IMR-90 (cell line): Measurements from ENCODE around the gene XPO6. TPM values are rescaled to one million over a fixed set of nuclear protein-coding genes. Genes with fewer than 3 reads are reported as not detected.

ENCODE experiments used
- ATAC-seq: fragments of 200-7000 bp; cut with Tn5 transposase; 2 replicates; pipeline ENCODE4 v1.9.1; 2020; ENCODE audit warnings: low read depth, mild to moderate bottlenecking, moderate library complexity
- BruUV-seq: library from RNA; stranded (reverse); fragments of 400-500 nt; replicated peaks from 2 replicates; lab custom pipeline; 2021; lab: Mats Ljungman, UMichigan
- CTCF ChIA-PET: fragments of 300-600 bp; formaldehyde crosslinking; extraction: SDS; loops from one replicate; lab custom pipeline; 2021; ENCODE audit warnings: antibody characterized with exemption; lab: Yijun Ruan, JAX
- POLR2A ChIA-PET: fragments of 300-600 bp; sonication (Branson Sonifier 250); formaldehyde crosslinking; loops from one replicate; lab custom pipeline; 2022; ENCODE audit warnings: antibody characterized with exemption; ENCODE audit not compliant: unreplicated experiment; lab: Charles Lee
- DNase-seq: peaks from one replicate; pipeline ENCODE4 v3.0.0; 2013
- H2AFZ ChIP-seq: replicated peaks from 2 replicates; pipeline ENCODE3; 2013; ENCODE audit warnings: low read length, mild to moderate bottlenecking; ENCODE audit not compliant: poor library complexity
- H2AK5ac ChIP-seq: 2 replicates; pipeline ENCODE4 v1.6.1; 2013; ENCODE audit warnings: low read depth, low read length, inconsistent platforms
- H2AK9ac ChIP-seq: replicated peaks from 2 replicates; pipeline ENCODE3; 2013; ENCODE audit warnings: mild to moderate bottlenecking, low read depth, low read length, moderate library complexity; ENCODE audit not compliant: poor library complexity
- H2BK120ac ChIP-seq: 2 replicates; pipeline ENCODE4 v1.6.1; 2013; ENCODE audit warnings: low read depth, low read length, inconsistent platforms
- H2BK15ac ChIP-seq: 3 replicates; pipeline ENCODE4 v1.6.1; 2013; ENCODE audit warnings: low read depth, low read length, inconsistent platforms
- H2BK20ac ChIP-seq: 2 replicates; pipeline ENCODE4 v1.6.1; 2013; ENCODE audit warnings: low read depth, mild to moderate bottlenecking, inconsistent platforms, low read length, moderate library complexity
- H2BK5ac ChIP-seq: 2 replicates; pipeline ENCODE4 v1.6.1; 2013; ENCODE audit warnings: mild to moderate bottlenecking, low read depth, low read length, inconsistent platforms; ENCODE audit not compliant: poor library complexity, severe bottlenecking
- H3K14ac ChIP-seq: replicated peaks from 2 replicates; pipeline ENCODE4 v1.6.1; 2013; ENCODE audit warnings: low read depth, low read length, inconsistent platforms
- H3K18ac ChIP-seq: 2 replicates; pipeline ENCODE4 v1.6.1; 2013; ENCODE audit warnings: low read depth, low read length, control low read depth
- H3K23ac ChIP-seq: 2 replicates; pipeline ENCODE4 v1.6.1; 2013; ENCODE audit warnings: low read depth, low read length, inconsistent platforms
- H3K27ac ChIP-seq: 2 replicates; pipeline ENCODE4 v1.5.1; 2013; ENCODE audit warnings: mild to moderate bottlenecking, control low read depth, low read length; ENCODE audit not compliant: insufficient read depth
- H3K27me3 ChIP-seq: 2 replicates; pipeline ENCODE4 v1.6.1; 2013; ENCODE audit warnings: low read length; ENCODE audit not compliant: control insufficient read depth, insufficient read depth
- H3K36me3 ChIP-seq: 2 replicates; pipeline ENCODE4 v1.6.1; 2013; ENCODE audit warnings: low read length, mixed read lengths; ENCODE audit not compliant: control insufficient read depth, insufficient read depth
- H3K4ac ChIP-seq: 2 replicates; pipeline ENCODE4 v1.6.1; 2013; ENCODE audit warnings: low read depth, low read length, inconsistent platforms
- H3K4me1 ChIP-seq: 2 replicates; pipeline ENCODE4 v1.6.1; 2013; ENCODE audit warnings: low read length, mixed read lengths; ENCODE audit not compliant: control insufficient read depth, insufficient read depth
- H3K4me2 ChIP-seq: 2 replicates; pipeline ENCODE4 v1.6.1; 2013; ENCODE audit warnings: low read depth, mild to moderate bottlenecking, control low read depth, low read length, moderate library complexity
- H3K4me3 ChIP-seq: 2 replicates; pipeline ENCODE4 v1.5.1; 2013; ENCODE audit warnings: low read depth, mild to moderate bottlenecking, control low read depth, low read length, moderate library complexity; ENCODE audit not compliant: insufficient read depth
- H3K56ac ChIP-seq: 2 replicates; pipeline ENCODE4 v1.6.1; 2013; ENCODE audit warnings: low read length, inconsistent platforms; ENCODE audit not compliant: insufficient read depth; ENCODE audit errors: extremely low read depth
- H3K79me1 ChIP-seq, 2 experiments: 2 replicates each; pipeline ENCODE4 v1.6.1; 2013; ENCODE audit warnings: low read length in 2 of 2, inconsistent platforms in 1 of 2, low read depth in 1 of 2
- H3K9ac ChIP-seq: 2 replicates; pipeline ENCODE4 v1.6.1; 2013; ENCODE audit warnings: low read depth, low read length, control low read depth
- H3K9me1 ChIP-seq: 2 replicates; pipeline ENCODE4 v1.6.1; 2013; ENCODE audit warnings: low read length, inconsistent platforms; ENCODE audit not compliant: insufficient read depth
- H3K9me3 ChIP-seq: 2 replicates; pipeline ENCODE4 v1.6.1; 2013; ENCODE audit warnings: low read length; ENCODE audit not compliant: control insufficient read depth, insufficient read depth
- H4K20me1 ChIP-seq: 2 replicates; pipeline ENCODE4 v1.6.1; 2013; ENCODE audit warnings: low read length, inconsistent platforms; ENCODE audit not compliant: insufficient read depth
- H4K5ac ChIP-seq: 2 replicates; pipeline ENCODE4 v1.6.1; 2013; ENCODE audit warnings: mild to moderate bottlenecking, low read depth, low read length, control low read depth
- H4K8ac ChIP-seq, 2 experiments: 2 replicates each; pipeline ENCODE4 v1.6.1; 2013; ENCODE audit warnings: low read depth in 2 of 2, low read length in 2 of 2, control low read depth in 1 of 2, inconsistent platforms in 1 of 2
- H4K91ac ChIP-seq: 2 replicates; pipeline ENCODE4 v1.6.1; 2013; ENCODE audit warnings: low read depth, low read length, inconsistent platforms; ENCODE audit not compliant: insufficient read depth
- BHLHE40 ChIP-seq: fragments of 150-350 bp; IDR thresholded peaks from 2 replicates; pipeline ENCODE4 v1.6.1; 2016; ENCODE audit warnings: mild to moderate bottlenecking, low read depth, low read length
- POLR2A ChIP-seq: IDR thresholded peaks from 2 replicates; pipeline ENCODE4 v1.6.1; 2012; ENCODE audit warnings: mild to moderate bottlenecking, low read depth, low read length
- USF2 ChIP-seq: fragments of 150-350 bp; IDR thresholded peaks from 2 replicates; pipeline ENCODE4 v1.6.1; 2017; ENCODE audit warnings: mild to moderate bottlenecking, antibody characterized with exemption, low read length, low read depth
- WGBS, 2 experiments: methylation state at CpG; one replicate each; pipeline versions ENCODE4 v1.1.5 to v1.1.7; 2013; ENCODE audit warnings: missing lambda C conversion rate in 2 of 2; ENCODE audit not compliant: insufficient read length in 1 of 2; ENCODE audit errors: extremely low coverage in 2 of 2; 5-methylcytosine and 5-hydroxymethylcytosine counted together
- dilution Hi-C: fragments of 300-500 bp; cut with HindIII; formaldehyde crosslinking; loops from one replicate; pipeline ENCODE4 v1.14.3; 2018; ENCODE audit warnings: low sequenced_read_pairs; ENCODE audit not compliant: unreplicated experiment
- in situ Hi-C: fragments of 300-500 bp; cut with MboI; formaldehyde crosslinking; loops from 3 replicates; pipeline ENCODE4 v1.14.3; 2019; ENCODE audit warnings: low sequenced_read_pairs, inconsistent platforms, mixed read lengths
- intact Hi-C: fragments of 100-400 bp; cut with micrococcal nuclease; formaldehyde crosslinking; loops from 2 replicates; pipeline ENCODE4 v1.10.0; 2022
- polyA plus RNA-seq, 3 experiments: library from polyadenylated mRNA; depleted of rRNA; stranded (reverse); fragments of >200 nt; gene quantifications; 2 replicates each; pipeline ENCODE4 v1.2.3, GENCODE V29; 2012; ENCODE audit warnings: low replicate concordance in 1 of 3
- total RNA-seq: library from RNA; depleted of rRNA; stranded (reverse); fragments of >200 nt; gene quantifications from 2 replicates; pipeline ENCODE4 v1.2.3, GENCODE V29; 2012

Gene XPO6
- total and polyA plus RNA-seq, 2 of the 4 experiments (the other 2 are of a cell fraction): 108 to 184 TPM

GRCh38 chr16:28217326-28217725, 5.6 kb upstream of the XPO6 start:
- H2BK20ac ChIP-seq: no peak overlapping the region
- no peak overlapping the region for H4K8ac ChIP-seq
- H3K4me3 ChIP-seq: no peak overlapping the region
- H3K79me1 ChIP-seq: no peaks in the 10 kb centered on the region
- H2AK9ac ChIP-seq: no peak overlapping the region
- intact Hi-C loops: loop anchor here (10.0 kb wide), 1 partner anchor 433 kb away; no protein-coding TSS in a partner anchor
- no peaks in the 10 kb centered on the region for H3K4me1 ChIP-seq
- H3K4ac ChIP-seq: no peak overlapping the region
- H3K36me3 ChIP-seq: no peaks in the 10 kb centered on the region
- TF ChIP-seq POLR2A (no peak), USF2 (peak; percentile 87), BHLHE40 (no peak)
- no peak overlapping the region for H3K18ac ChIP-seq
- H4K5ac ChIP-seq: no peak overlapping the region
- H3K9ac ChIP-seq: no peak overlapping the region
- no peak overlapping the region for H3K56ac ChIP-seq
- no TSS peak for BruUV-seq
- in situ Hi-C loops: no loop called here
- H3K27me3 ChIP-seq: no peaks in the 10 kb centered on the region
- no peak overlapping the region for H3K4me2 ChIP-seq
- 0 out of 2 replicates have a peak, but pooled peaks cover under 1% of the 10 kb centered on the region for H3K9me1 ChIP-seq
- H4K91ac ChIP-seq: no peak overlapping the region
- no peak overlapping the region for H2AK5ac ChIP-seq
- ATAC-seq (no peak), DNase-seq (no peak)
- no peak overlapping the region for H2BK15ac ChIP-seq
- POLR2A ChIA-PET: no interaction called here
- H4K20me1 ChIP-seq: no peaks in the 10 kb centered on the region
- dilution Hi-C loops: no loop called here
- WGBS, 2 experiments: 67% methylated on average over 1 of the region's 4 CpGs; no CpG with 5 or more reads in 1 of the 2 experiments
- CTCF ChIA-PET: interaction anchor here (0.5 to 0.8 kb wide), 7 partner anchors 11 to 1634 kb away, joined by 3 to 5 read pairs (median 3); no protein-coding TSS in a partner anchor
- no peak overlapping the region for H2AFZ ChIP-seq
- H3K9me3 ChIP-seq: no peaks in the 10 kb centered on the region
- H2BK5ac ChIP-seq: no peak overlapping the region
- H3K23ac ChIP-seq: no peak overlapping the region
- H3K14ac ChIP-seq: no peak overlapping the region
- no peak overlapping the region for H2BK120ac ChIP-seq
- no peak overlapping the region for H3K27ac ChIP-seq
